ENCODE data around the gene PNLIPRP1.

DNA sequence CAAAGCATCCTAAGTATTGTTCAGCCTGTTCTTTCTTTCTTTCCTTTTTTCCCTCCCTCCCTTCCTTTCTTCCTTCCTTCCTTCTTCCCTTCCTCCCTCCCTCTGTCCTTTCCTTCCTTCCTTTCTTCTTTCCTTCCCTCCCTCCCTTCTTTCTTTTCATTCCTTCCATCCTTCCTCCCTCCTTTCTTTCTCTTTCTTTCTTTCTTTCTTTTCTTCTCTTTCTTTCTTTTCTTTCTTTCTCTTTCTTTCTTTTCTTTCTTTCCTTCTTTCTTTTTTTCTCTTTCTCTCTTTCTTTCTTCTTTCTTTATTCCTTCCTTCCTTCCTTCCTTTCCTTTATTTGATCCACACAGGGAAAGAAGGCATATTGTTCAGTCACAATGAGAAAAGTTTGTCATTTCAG lies 23.8 kb upstream of the PNLIPRP1 start:
- TF ChIP-seq YY1 (IDR thresholded peaks at IDR 0.05; ENCODE audit: insufficient read depth, insufficient read length), result no peak
- TF ChIP-seq ZNF274 (IDR thresholded peaks at IDR 0.05; ENCODE audit: low read depth, low read length), result no peak
- TF ChIP-seq SUZ12 (IDR thresholded peaks at IDR 0.05; ENCODE audit: extremely low read depth, insufficient read depth, insufficient read length), result no peak

Data from NT2/D1 (cell line).